Endothelial cell of umbilical vein (primary cell): ENCODE results near the gene CIPC. TPM values are rescaled to one million over a fixed set of nuclear protein-coding genes. Genes with fewer than 3 reads are reported as not detected.

Experiments
- BruUV-seq: library from RNA; stranded (reverse); fragments of 400-500 nt; replicated peaks from 2 replicates; lab custom pipeline; 2021; lab: Mats Ljungman, UMichigan
- CTCF ChIA-PET: fragments of 300-600, 350-600 bp; sonication (Branson Sonifier 250); formaldehyde crosslinking; loops from one replicate; lab custom pipeline; 2021; ENCODE audit warnings: antibody characterized with exemption, inconsistent platforms; lab: Charles Lee
- POLR2A ChIA-PET: fragments of 300-600, 350-600 bp; sonication (Branson Sonifier 250); formaldehyde crosslinking; loops from one replicate; lab custom pipeline; 2021; ENCODE audit warnings: antibody characterized with exemption, inconsistent platforms; lab: Charles Lee
- DNase-seq: peaks from one replicate; pipeline ENCODE4 v3.0.0-alpha.2; 2011; ENCODE audit warnings: low read depth, low spot score
- FAIRE-seq: peaks from 2 replicates; lab custom pipeline; 2011; peaks lifted over from hg19 to GRCh38; lab: Jason Lieb, UNC
- H2AFZ ChIP-seq: 2 replicates; pipeline ENCODE4 v1.6.0; 2012; ENCODE audit warnings: low read depth, low read length, control low read depth, inconsistent platforms
- H3K27ac ChIP-seq: 2 replicates; pipeline ENCODE4 v1.5.1; 2011; ENCODE audit warnings: low read depth, mild to moderate bottlenecking, control low read depth, low read length, moderate library complexity; ENCODE audit not compliant: insufficient read depth
- H3K27me3 ChIP-seq, 2 experiments: 2 replicates each; pipeline versions ENCODE4 v1.6.0 to v1.6.1; 2011; ENCODE audit warnings: low read length in 2 of 2, mixed read lengths in 1 of 2; ENCODE audit not compliant: control insufficient read depth in 2 of 2, insufficient read depth in 2 of 2
- H3K36me3 ChIP-seq, 2 experiments: 2 replicates in 1 of 2; 3 replicates in 1 of 2; pipeline ENCODE4 v1.5.1; 2011; ENCODE audit warnings: low read length in 2 of 2, mild to moderate bottlenecking in 1 of 2, moderate library complexity in 1 of 2; ENCODE audit not compliant: control insufficient read depth in 2 of 2, insufficient read depth in 2 of 2; ENCODE audit errors: extremely low read depth in 1 of 2
- H3K4me1 ChIP-seq: 3 replicates; pipeline ENCODE4 v1.5.1; 2011; ENCODE audit warnings: mild to moderate bottlenecking, low read length; ENCODE audit not compliant: control insufficient read depth, insufficient read depth; ENCODE audit errors: extremely low read depth
- H3K4me2 ChIP-seq: 2 replicates; pipeline ENCODE4 v1.6.1; 2011; ENCODE audit warnings: low read length, control low read depth, mixed read lengths; ENCODE audit not compliant: insufficient read depth
- H3K4me3 ChIP-seq, 3 experiments: fragments of 200-600 bp in 1 of 3; sonication (generic), shearing (Covaris generic) in 1 of 3; replicated peaks in 1 of 3; 2 replicates each; pipeline ENCODE4 v1.5.1; 2011 to 2016; ENCODE audit warnings: control low read depth in 3 of 3, low read length in 3 of 3, mild to moderate bottlenecking in 2 of 3, inconsistent platforms in 1 of 3, low read depth in 1 of 3, moderate library complexity in 1 of 3; ENCODE audit not compliant: insufficient read depth in 1 of 3
- H3K79me2 ChIP-seq: 2 replicates; pipeline ENCODE4 v1.6.0; 2012; ENCODE audit warnings: low read length, inconsistent platforms; ENCODE audit not compliant: control insufficient read depth, insufficient read depth
- H3K9ac ChIP-seq: replicated peaks from 2 replicates; pipeline ENCODE3; 2011; ENCODE audit warnings: low read length, control low read depth; ENCODE audit not compliant: insufficient read depth; ENCODE audit errors: extremely low read depth
- H3K9me1 ChIP-seq: replicated peaks from 3 replicates; pipeline ENCODE4 v1.6.0; 2011; ENCODE audit warnings: mild to moderate bottlenecking, low read length; ENCODE audit not compliant: control insufficient read depth, insufficient read depth; ENCODE audit errors: extremely low read depth
- H3K9me3 ChIP-seq: replicated peaks from 2 replicates; pipeline ENCODE4 v1.5.1; 2012; ENCODE audit warnings: low read length, inconsistent platforms; ENCODE audit not compliant: control insufficient read depth, insufficient read depth
- H4K20me1 ChIP-seq: replicated peaks from 2 replicates; pipeline ENCODE3; 2011; ENCODE audit warnings: mild to moderate bottlenecking, low read length; ENCODE audit not compliant: control insufficient read depth, insufficient read depth; ENCODE audit errors: extremely low read depth
- CTCF ChIP-seq, 2 donors: IDR thresholded peaks; 1 replicate in 1 of 2; 2 replicates in 1 of 2; pipeline ENCODE4 v1.5.1; 2011; ENCODE audit warnings: low read length in 2 of 2, mild to moderate bottlenecking in 2 of 2, moderate library complexity in 2 of 2, control low read depth in 1 of 2, inconsistent platforms in 1 of 2, low read depth in 1 of 2; ENCODE audit not compliant: insufficient read depth in 1 of 2; ENCODE audit errors: extremely low read depth in 1 of 2
- FOS ChIP-seq: IDR thresholded peaks from 2 replicates; pipeline ENCODE4 v1.6.1; 2011; ENCODE audit warnings: mild to moderate bottlenecking, low read length, moderate library complexity, borderline replicate concordance; ENCODE audit not compliant: insufficient read depth
- GATA2 ChIP-seq: IDR thresholded peaks from 2 replicates; pipeline ENCODE4 v1.7.0; 2011; ENCODE audit warnings: low read depth, mild to moderate bottlenecking, moderate library complexity, mixed read lengths, low read length; ENCODE audit not compliant: insufficient read length, insufficient read depth
- JUN ChIP-seq: IDR thresholded peaks from 2 replicates; pipeline ENCODE4 v1.6.1; 2011; ENCODE audit warnings: borderline replicate concordance, low read depth; ENCODE audit not compliant: insufficient read length, insufficient read depth
- MYC ChIP-seq: IDR thresholded peaks from one replicate; pipeline ENCODE4 v1.6.1; 2011; ENCODE audit warnings: mild to moderate bottlenecking, low read depth, low read length
- POLR2AphosphoS5 ChIP-seq: IDR thresholded peaks from 2 replicates; pipeline ENCODE4 v1.6.1; 2012; ENCODE audit warnings: low read depth, mild to moderate bottlenecking, control low read depth, low read length, moderate library complexity; ENCODE audit not compliant: insufficient read depth
- dilution Hi-C: fragments of 300-500 bp; cut with MboI; formaldehyde crosslinking; loops from one replicate; pipeline ENCODE4 v1.15.0; 2019; ENCODE audit warnings: low sequenced_read_pairs; ENCODE audit not compliant: extremely low pct_ligation_motif_present
- intact Hi-C: fragments of 100-400 bp; cut with micrococcal nuclease; formaldehyde crosslinking; loops from one replicate; pipeline ENCODE4 v1.10.0; 2022
- polyA plus RNA-seq, 4 experiments: library from polyadenylated mRNA; depleted of rRNA in 3 of 4; stranded (reverse) in 3 of 4; unstranded in 1 of 4; fragments of >200 nt; gene quantifications; 2 replicates each; pipeline versions ENCODE4 v1.2.1 to v1.2.3, GENCODE V29; 2011 to 2012; ENCODE audit warnings: missing spikeins in 1 of 4
- total RNA-seq: library from RNA; stranded (reverse); gene quantifications from 2 replicates; pipeline ENCODE4 v1.2.3, GENCODE V29; 2021
- TF ChIP-seq, protein P1 (sequence below): IDR thresholded peaks from 2 replicates; pipeline ENCODE4 v1.6.1; 2011; ENCODE audit not compliant: insufficient read depth, insufficient read length

CIPC gene
- total and polyA plus RNA-seq, 2 donors (not counting 3 experiments of a cell fraction or from before 2014, with no cell fraction given): 8.8 to 17.4 TPM

DNA sequence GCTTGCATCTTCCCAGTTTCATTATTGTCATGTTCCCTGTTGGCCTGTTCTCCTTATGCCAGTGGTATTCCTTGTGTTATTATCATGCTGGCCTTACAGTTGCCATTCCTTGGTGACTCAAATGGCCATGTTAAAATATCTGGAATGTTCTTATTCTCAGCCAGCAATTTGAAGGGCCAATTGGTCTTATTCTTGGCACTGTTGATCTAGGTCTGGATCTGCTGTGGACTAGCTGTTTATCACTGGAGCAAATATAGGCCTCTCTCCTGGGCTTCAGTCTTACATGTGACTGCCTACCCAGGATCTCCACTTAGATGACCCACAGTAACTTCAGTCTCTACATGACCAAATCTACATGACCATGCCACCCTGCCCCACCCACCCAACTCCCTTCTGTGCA is 5.4 kb downstream of the CIPC start:
- no peaks in the 10 kb centered on the region for H4K20me1 ChIP-seq
- H3K27ac ChIP-seq: no peak overlapping the region
- no peak for DNase-seq
- intact Hi-C loops: no loop called here
- no peak overlapping the region for H3K9ac ChIP-seq
- ChIA-PET CTCF (interaction anchor here (1.4 to 1.8 kb wide), 2 partner anchors 228 kb away, joined by 4 to 5 read pairs; no protein-coding TSS in a partner anchor), POLR2A (no interaction called here)
- H3K9me3 ChIP-seq: no peaks in the 10 kb centered on the region
- H3K4me2 ChIP-seq: no peak overlapping the region
- no peak for TF ChIP-seq FOS
- TF ChIP-seq POLR2AphosphoS5: no peak
- TF ChIP-seq CTCF (IDR thresholded peaks at IDR 0.05; ENCODE audit: extremely low read depth in 1 of 2, insufficient read depth in 1 of 2, low read depth in 1 of 2, low read length in 2 of 2): no peak
- BruUV-seq: no TSS peak
- FAIRE-seq: no peak
- H3K9me1 ChIP-seq: no peaks in the 10 kb centered on the region
- peaks cover 20% of the 10 kb centered on the region for H3K4me1 ChIP-seq
- no peaks in the 10 kb centered on the region for H3K27me3 ChIP-seq
- peaks cover 37% of the 10 kb centered on the region for H3K79me2 ChIP-seq
- peaks cover 0 to 7% of the 10 kb centered on the region in 2 experiments for H3K36me3 ChIP-seq
- dilution Hi-C loops: no loop called here
- H2AFZ ChIP-seq: no peak overlapping the region
- no peak overlapping the region for H3K4me3 ChIP-seq

DNA sequence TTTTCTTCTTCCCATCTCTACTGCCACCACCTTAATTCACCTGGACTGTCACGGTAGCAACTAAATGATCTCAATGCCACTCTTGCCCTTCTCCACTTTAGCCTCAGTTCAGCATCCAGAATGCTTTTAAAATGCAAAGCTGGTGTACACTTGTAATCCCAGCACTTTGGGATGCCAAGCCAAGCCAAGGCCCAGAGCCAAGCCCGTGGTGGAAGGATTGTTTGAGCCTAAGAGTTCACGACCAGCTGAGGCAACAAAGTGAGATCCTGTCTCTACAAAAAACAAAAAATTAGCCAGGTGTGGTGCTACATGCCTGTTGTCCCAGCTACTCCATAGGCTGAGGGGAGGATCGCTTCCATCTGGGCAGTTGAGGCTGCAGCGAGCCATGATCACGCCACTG is 5.9 kb downstream of the CIPC start:
- no peaks in the 10 kb centered on the region for H4K20me1 ChIP-seq
- H3K9me1 ChIP-seq: no peaks in the 10 kb centered on the region
- H3K36me3 ChIP-seq: peaks cover 0 to 7% of the 10 kb centered on the region in 2 experiments
- BruUV-seq: no TSS peak
- no peak overlapping the region for H3K4me3 ChIP-seq
- ChIA-PET POLR2A (no interaction called here), CTCF (interaction anchor here (1.5 to 2.4 kb wide), 3 partner anchors 14 to 228 kb away, joined by 5 to 13 read pairs (median 6); no protein-coding TSS in a partner anchor)
- no peak overlapping the region for H3K4me2 ChIP-seq
- no peak overlapping the region for H3K9ac ChIP-seq
- H3K9me3 ChIP-seq: no peaks in the 10 kb centered on the region
- dilution Hi-C loops: no loop called here
- H2AFZ ChIP-seq: no peak overlapping the region
- intact Hi-C loops: no loop called here
- FAIRE-seq (no peak), DNase-seq (no peak)
- TF ChIP-seq POLR2AphosphoS5 (no peak), MYC (no peak), GATA2 (no peak), CTCF (IDR thresholded peaks at IDR 0.05; ENCODE audit: extremely low read depth in 1 of 2, insufficient read depth in 1 of 2, low read depth in 1 of 2, low read length in 2 of 2) (no peak), JUN (no peak)
- TF ChIP-seq, protein P1, sequence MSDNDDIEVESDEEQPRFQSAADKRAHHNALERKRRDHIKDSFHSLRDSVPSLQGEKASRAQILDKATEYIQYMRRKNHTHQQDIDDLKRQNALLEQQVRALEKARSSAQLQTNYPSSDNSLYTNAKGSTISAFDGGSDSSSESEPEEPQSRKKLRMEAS: no peak
- no peak overlapping the region for H3K27ac ChIP-seq
- H3K4me1 ChIP-seq: peaks cover 17% of the 10 kb centered on the region
- H3K27me3 ChIP-seq: no peaks in the 10 kb centered on the region
- peaks cover 33% of the 10 kb centered on the region for H3K79me2 ChIP-seq
